A549 (cell line): Measurements from ENCODE around the gene ABCA7. TPM values are rescaled to one million over a fixed set of nuclear protein-coding genes. Genes with fewer than 3 reads are reported as not detected.

ENCODE experiments used
- ATAC-seq, 2 experiments: fragments of 200-7000 bp in 1 of 2; fragments of >200 bp in 1 of 2; cut with Nextera tagmentation in 1 of 2; cut with Tn5 transposase in 1 of 2; 3 replicates each; pipeline versions ENCODE4 v1.8.0 to v1.9.1; 2018 to 2020; ENCODE audit warnings: mild to moderate bottlenecking in 1 of 2, moderate library complexity in 1 of 2
- CTCF ChIA-PET: fragments of 300-600 bp; sonication (Branson Sonifier 250); formaldehyde crosslinking; extraction: SDS; loops from one replicate; lab custom pipeline; 2021; ENCODE audit warnings: antibody characterized with exemption, inconsistent platforms; lab: Yijun Ruan, JAX
- POLR2A ChIA-PET: fragments of 350-600 bp; formaldehyde crosslinking; extraction: SDS; loops from one replicate; lab custom pipeline; 2021; ENCODE audit warnings: antibody characterized with exemption, inconsistent platforms; lab: Yijun Ruan, JAX
- DNase-seq, 2 experiments: peaks; one replicate each; pipeline versions ENCODE4 v3.0.0 to v3.0.0-alpha.2; 2011 to 2016; ENCODE audit warnings: low read depth in 1 of 2, low spot score in 1 of 2
- FAIRE-seq: peaks from 2 replicates; lab custom pipeline; 2011; peaks lifted over from hg19 to GRCh38; lab: Jason Lieb, UNC
- H3K27ac ChIP-seq, 2 experiments: fragments of >200 bp; sonication (Bioruptor Twin); formaldehyde crosslinking; 3 replicates each; pipeline ENCODE4 v1.5.1; 2016 to 2017
- H3K4me1 ChIP-seq: fragments of >200 bp; sonication (Bioruptor Twin); formaldehyde crosslinking; 3 replicates; pipeline ENCODE4 v1.6.1; 2016
- H3K4me2 ChIP-seq: fragments of >200 bp; sonication (Bioruptor Twin); formaldehyde crosslinking; 3 replicates; pipeline ENCODE4 v1.6.1; 2016
- H3K4me3 ChIP-seq: fragments of >200 bp; sonication (Bioruptor Twin); formaldehyde crosslinking; 3 replicates; pipeline ENCODE4 v1.5.1; 2016
- H3K9me3 ChIP-seq: fragments of >200 bp; sonication (Bioruptor Twin); formaldehyde crosslinking; 3 replicates; pipeline ENCODE4 v1.6.1; 2016
- BCL3 ChIP-seq: fragments of >200 bp; sonication (Bioruptor Twin); formaldehyde crosslinking; IDR thresholded peaks from 3 replicates; pipeline ENCODE4 v1.6.1; 2016
- CEBPB ChIP-seq, 2 experiments: fragments of >200 bp in 1 of 2; sonication (Bioruptor Twin) in 1 of 2; formaldehyde crosslinking in 1 of 2; IDR thresholded peaks; 2 replicates each; pipeline ENCODE4 v1.6.1; 2012 to 2016
- E2F6 ChIP-seq: IDR thresholded peaks from 2 replicates; pipeline ENCODE4 v1.6.1; 2012; ENCODE audit warnings: low read depth, borderline replicate concordance
- EHF ChIP-seq: fragments of 250-450 bp; sonication (Bioruptor Pico); IDR thresholded peaks from 2 replicates; pipeline ENCODE4 v1.5.0; 2020; ENCODE audit warnings: mild to moderate bottlenecking
- EHMT2 ChIP-seq: fragments of 200-600 bp; sonication (generic); IDR thresholded peaks from 2 replicates; pipeline ENCODE4 v1.6.1; 2016; ENCODE audit warnings: antibody characterized with exemption, low read depth, mild to moderate bottlenecking, moderate library complexity
- ESRRA ChIP-seq: fragments of 150-350 bp; IDR thresholded peaks from 2 replicates; pipeline ENCODE4 v1.6.1; 2014; ENCODE audit warnings: mild to moderate bottlenecking, low read length, borderline replicate concordance
- FOSB ChIP-seq: fragments of 250-450 bp; sonication (Bioruptor Pico); IDR thresholded peaks from 2 replicates; pipeline ENCODE4 v1.5.0; 2020; ENCODE audit warnings: mild to moderate bottlenecking, moderate library complexity
- HES2 ChIP-seq: fragments of >200 bp; sonication (Bioruptor Twin); formaldehyde crosslinking; IDR thresholded peaks from 2 replicates; pipeline ENCODE4 v1.6.1; 2016
- JUN ChIP-seq, 2 experiments: fragments of >200 bp; sonication (Bioruptor Twin); formaldehyde crosslinking; IDR thresholded peaks; 2 replicates in 1 of 2; 3 replicates in 1 of 2; pipeline ENCODE4 v1.6.1; 2016 to 2017
- KDM1A ChIP-seq: fragments of 200-600 bp; sonication (generic); IDR thresholded peaks from 2 replicates; pipeline ENCODE4 v1.6.1; 2016; ENCODE audit warnings: low read depth, mild to moderate bottlenecking
- KDM5A ChIP-seq: fragments of 200-600 bp; sonication (generic); IDR thresholded peaks from 2 replicates; pipeline ENCODE4 v1.6.1; 2016; ENCODE audit warnings: antibody characterized with exemption, mild to moderate bottlenecking
- MYC ChIP-seq: IDR thresholded peaks from 2 replicates; pipeline ENCODE4 v1.6.1; 2012; ENCODE audit warnings: mild to moderate bottlenecking, inconsistent platforms, low read length, improper control_type of control experiment, borderline replicate concordance
- NFE2L2 ChIP-seq: fragments of 150-350 bp; conservative IDR thresholded peaks from 2 replicates; pipeline ENCODE4 v1.6.1; 2014; ENCODE audit warnings: low read length
- PHF8 ChIP-seq: fragments of 200-600 bp; sonication (generic); IDR thresholded peaks from 2 replicates; pipeline ENCODE4 v1.6.1; 2016; ENCODE audit warnings: low read depth, mild to moderate bottlenecking, antibody characterized with exemption, moderate library complexity, borderline replicate concordance
- POLR2AphosphoS2 ChIP-seq: conservative IDR thresholded peaks from 2 replicates; pipeline ENCODE4 v1.6.1; 2012; ENCODE audit warnings: low read length, improper control_type of control experiment, inconsistent platforms
- REST ChIP-seq: fragments of 200-600 bp; sonication (generic); IDR thresholded peaks from 2 replicates; pipeline ENCODE4 v1.6.1; 2016; ENCODE audit warnings: antibody characterized with exemption, mild to moderate bottlenecking, moderate library complexity
- RFX5 ChIP-seq: fragments of 450-650 bp; IDR thresholded peaks from 2 replicates; pipeline ENCODE4 v1.7.1; 2014; ENCODE audit warnings: antibody characterized with exemption, mild to moderate bottlenecking, moderate library complexity
- SMC3 ChIP-seq: fragments of >200 bp; sonication (Bioruptor Twin); formaldehyde crosslinking; IDR thresholded peaks from 3 replicates; pipeline ENCODE4 v1.6.1; 2018; ENCODE audit warnings: inconsistent platforms
- TFCP2L1 ChIP-seq: fragments of 250-450 bp; sonication (Bioruptor Pico); IDR thresholded peaks from 2 replicates; pipeline ENCODE4 v1.5.0; 2021; ENCODE audit warnings: mild to moderate bottlenecking
- ZC3H11A ChIP-seq: fragments of 450-650 bp; IDR thresholded peaks from 2 replicates; pipeline ENCODE4 v1.6.1; 2014; ENCODE audit warnings: antibody characterized with exemption, mild to moderate bottlenecking
- ZNF302 ChIP-seq: fragments of 250-450 bp; sonication (Bioruptor Pico); IDR thresholded peaks from 2 replicates; pipeline ENCODE4 v1.9.0; 2021; ENCODE audit warnings: inconsistent platforms, mild to moderate bottlenecking, moderate library complexity
- WGBS: methylation state at CpG from one replicate; pipeline ENCODE4 v1.1.6; 2017; ENCODE audit errors: missing lambda C conversion rate; 5-methylcytosine and 5-hydroxymethylcytosine counted together
- polyA plus RNA-seq, 4 experiments: library from polyadenylated mRNA; depleted of rRNA in 3 of 4; stranded (reverse); fragments of >200 nt; fragmentation: RNase III in 1 of 4; extraction: RNeasy Plus Mini Kit Qiagen cat#74134 plus additional on column Dnase treatment in 1 of 4; gene quantifications; 2 replicates in 3 of 4; 3 replicates in 1 of 4; pipeline ENCODE4 v1.2.3, GENCODE V29; 2011 to 2017

Gene ABCA7
- polyA plus RNA-seq, 2 of the 4 experiments (the other 2 are of a cell fraction): 5.0 to 13.5 TPM

- H3K27ac ChIP-seq: no peak overlapping the region
- POLR2A ChIA-PET: interaction anchor here (1.3 kb wide), 1 partner anchor 10 kb away, joined by 3 read pairs; no protein-coding TSS in a partner anchor
- no peak for TF ChIP-seq ZNF302 (CRISPR knock-in tag)
- TF ChIP-seq TFCP2L1 (CRISPR knock-in tag): no peak
- no peak for TF ChIP-seq NFE2L2
- TF ChIP-seq JUN (IDR thresholded peaks at IDR 0.05): no peak
- no peak for TF ChIP-seq PHF8
- TF ChIP-seq KDM1A: no peak
- no peak for TF ChIP-seq POLR2AphosphoS2
- no peak for TF ChIP-seq E2F6
- TF ChIP-seq FOSB (CRISPR knock-in tag): no peak
- TF ChIP-seq RFX5: no peak
- TF ChIP-seq, all 56 proteins: peak for 0
- Histone ChIP-seq H3K4me2 (no peak overlapping the region), H3K4me3 (no peak overlapping the region), H3K9me3 (no peaks in the 10 kb centered on the region), H3K4me1 (no peaks in the 10 kb centered on the region)
- no peak for DNase-seq
- CTCF ChIA-PET: interaction anchor here (0.8 to 3.5 kb wide), 5 partner anchors 10 to 140 kb away, joined by 3 to 18 read pairs (median 4); partner anchors contain the start of genes ARHGAP45 and RNU6-2
- no peak for FAIRE-seq
- no peak for ATAC-seq
- WGBS: 87% methylated on average over 4 of the region's 14 CpGs
Observed at GRCh38 chr19:1055028-1055425, 15.1 kb downstream of the ABCA7 start.

- Histone ChIP-seq H3K27ac (no peak overlapping the region), H3K4me3 (no peak overlapping the region), H3K4me1 (no peaks in the 10 kb centered on the region), H3K4me2 (no peak overlapping the region), H3K9me3 (no peaks in the 10 kb centered on the region)
- DNase-seq (no peak), FAIRE-seq (no peak), ATAC-seq (no peak)
- ChIA-PET POLR2A (interaction anchor here (1.3 kb wide), 1 partner anchor 9 kb away, joined by 3 read pairs; no protein-coding TSS in a partner anchor), CTCF (interaction anchor here (0.6 to 3.5 kb wide), 12 partner anchors 7 to 183 kb away, joined by 3 to 18 read pairs (median 4); partner anchors contain the start of genes ARHGAP45 and RNU6-2)
- TF ChIP-seq EHMT2: no peak
- TF ChIP-seq MYC: no peak
- no peak for TF ChIP-seq POLR2AphosphoS2
- no peak for TF ChIP-seq CEBPB (IDR thresholded peaks at IDR 0.05)
- TF ChIP-seq BCL3: no peak
- no peak for TF ChIP-seq SMC3
- TF ChIP-seq EHF (CRISPR knock-in tag): no peak
- TF ChIP-seq KDM5A: no peak
- TF ChIP-seq REST: no peak
- no peak for TF ChIP-seq FOSB (CRISPR knock-in tag)
- TF ChIP-seq ESRRA: no peak
- no peak for TF ChIP-seq JUN (IDR thresholded peaks at IDR 0.05)
- no peak for TF ChIP-seq HES2
- TF ChIP-seq ZC3H11A: no peak
- WGBS: 89% methylated on average over 10 of the region's 20 CpGs
Observed at GRCh38 chr19:1055886-1056620, 16.1 kb downstream of the ABCA7 start.
